Measurements from ENCODE around the gene NIN.

The NIN gene

DNA sequence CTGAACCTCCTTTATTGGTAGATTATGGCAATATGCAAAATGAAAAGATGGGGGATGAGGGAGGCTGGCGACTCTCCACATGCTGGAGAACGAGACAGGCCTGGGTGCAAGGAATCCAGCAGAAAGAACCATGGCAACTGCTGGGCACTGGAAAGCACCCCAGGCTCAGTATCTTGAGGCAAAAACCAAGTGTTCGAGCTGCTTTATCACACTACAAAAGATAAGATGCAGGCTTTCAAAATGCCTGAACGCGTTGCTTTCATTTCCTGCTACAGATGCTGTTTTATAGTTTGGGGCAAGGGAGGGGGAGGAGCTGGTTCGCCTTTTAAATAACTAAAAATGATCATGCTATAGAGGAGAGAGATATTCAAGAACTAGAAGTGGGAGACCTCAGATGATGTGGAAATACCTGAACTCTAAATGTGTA is 38.9 kb downstream of the NIN start:
- TF ChIP-seq OSR1 (CRISPR knock-in tag; IDR thresholded peaks at IDR 0.05) (no peak), RARB (CRISPR knock-in tag; IDR thresholded peaks at IDR 0.05) (no peak), ZNF8 (CRISPR knock-in tag; IDR thresholded peaks at IDR 0.05) (no peak), CREB5 (CRISPR knock-in tag; IDR thresholded peaks at IDR 0.05; ENCODE audit: low read depth) (no peak), SNAI2 (CRISPR knock-in tag; IDR thresholded peaks at IDR 0.05) (no peak), ZFP3 (CRISPR knock-in tag; IDR thresholded peaks at IDR 0.05) (no peak), ESRRG (CRISPR knock-in tag; IDR thresholded peaks at IDR 0.05) (no peak), ZC3H10 (CRISPR knock-in tag; IDR thresholded peaks at IDR 0.05) (no peak), CSDC2 (CRISPR knock-in tag; IDR thresholded peaks at IDR 0.05) (no peak), CSRNP3 (CRISPR knock-in tag; IDR thresholded peaks at IDR 0.05) (no peak), PPARA (CRISPR knock-in tag; IDR thresholded peaks at IDR 0.05; ENCODE audit: borderline replicate concordance) (no peak), ZNF70 (CRISPR knock-in tag; IDR thresholded peaks at IDR 0.05) (no peak), TOX (CRISPR knock-in tag; IDR thresholded peaks at IDR 0.05; ENCODE audit: borderline replicate concordance) (no peak), ZNF565 (CRISPR knock-in tag; conservative IDR thresholded peaks at IDR 0.05; ENCODE audit: low read depth) (no peak), GLIS3 (CRISPR knock-in tag; IDR thresholded peaks at IDR 0.05) (no peak), ISL1 (CRISPR knock-in tag; IDR thresholded peaks at IDR 0.05) (no peak), ARNTL (CRISPR knock-in tag; IDR thresholded peaks at IDR 0.05; ENCODE audit: borderline replicate concordance, low read depth) (no peak), TSHZ2 (CRISPR knock-in tag; IDR thresholded peaks at IDR 0.05) (no peak)
- TF ChIP-seq, protein P1, sequence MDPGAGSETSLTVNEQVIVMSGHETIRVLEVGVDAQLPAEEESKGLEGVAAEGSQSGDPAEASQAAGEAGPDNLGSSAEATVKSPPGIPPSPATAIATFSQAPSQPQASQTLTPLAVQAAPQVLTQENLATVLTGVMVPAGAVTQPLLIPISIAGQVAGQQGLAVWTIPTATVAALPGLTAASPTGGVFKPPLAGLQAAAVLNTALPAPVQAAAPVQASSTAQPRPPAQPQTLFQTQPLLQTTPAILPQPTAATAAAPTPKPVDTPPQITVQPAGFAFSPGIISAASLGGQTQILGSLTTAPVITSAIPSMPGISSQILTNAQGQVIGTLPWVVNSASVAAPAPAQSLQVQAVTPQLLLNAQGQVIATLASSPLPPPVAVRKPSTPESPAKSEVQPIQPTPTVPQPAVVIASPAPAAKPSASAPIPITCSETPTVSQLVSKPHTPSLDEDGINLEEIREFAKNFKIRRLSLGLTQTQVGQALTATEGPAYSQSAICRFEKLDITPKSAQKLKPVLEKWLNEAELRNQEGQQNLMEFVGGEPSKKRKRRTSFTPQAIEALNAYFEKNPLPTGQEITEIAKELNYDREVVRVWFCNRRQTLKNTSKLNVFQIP (CRISPR knock-in tag; IDR thresholded peaks at IDR 0.05; ENCODE audit: borderline replicate concordance, low read depth) = no peak
- TF ChIP-seq, protein P2, sequence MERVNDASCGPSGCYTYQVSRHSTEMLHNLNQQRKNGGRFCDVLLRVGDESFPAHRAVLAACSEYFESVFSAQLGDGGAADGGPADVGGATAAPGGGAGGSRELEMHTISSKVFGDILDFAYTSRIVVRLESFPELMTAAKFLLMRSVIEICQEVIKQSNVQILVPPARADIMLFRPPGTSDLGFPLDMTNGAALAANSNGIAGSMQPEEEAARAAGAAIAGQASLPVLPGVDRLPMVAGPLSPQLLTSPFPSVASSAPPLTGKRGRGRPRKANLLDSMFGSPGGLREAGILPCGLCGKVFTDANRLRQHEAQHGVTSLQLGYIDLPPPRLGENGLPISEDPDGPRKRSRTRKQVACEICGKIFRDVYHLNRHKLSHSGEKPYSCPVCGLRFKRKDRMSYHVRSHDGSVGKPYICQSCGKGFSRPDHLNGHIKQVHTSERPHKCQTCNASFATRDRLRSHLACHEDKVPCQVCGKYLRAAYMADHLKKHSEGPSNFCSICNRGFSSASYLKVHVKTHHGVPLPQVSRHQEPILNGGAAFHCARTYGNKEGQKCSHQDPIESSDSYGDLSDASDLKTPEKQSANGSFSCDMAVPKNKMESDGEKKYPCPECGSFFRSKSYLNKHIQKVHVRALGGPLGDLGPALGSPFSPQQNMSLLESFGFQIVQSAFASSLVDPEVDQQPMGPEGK (CRISPR knock-in tag; IDR thresholded peaks at IDR 0.05; ENCODE audit: borderline replicate concordance) = no peak
- no peak for ATAC-seq

GRCh38 chr14:50791201-50791600 is 39.8 kb downstream of the NIN start:
- no peak for ATAC-seq
- TF ChIP-seq ZNF565 (CRISPR knock-in tag; conservative IDR thresholded peaks at IDR 0.05; ENCODE audit: low read depth) = no peak
- TF ChIP-seq TCF4 (CRISPR knock-in tag; IDR thresholded peaks at IDR 0.05; ENCODE audit: borderline replicate concordance) = no peak
- no peak for TF ChIP-seq PPARA (CRISPR knock-in tag; IDR thresholded peaks at IDR 0.05; ENCODE audit: borderline replicate concordance)
- TF ChIP-seq ZNF8 (CRISPR knock-in tag; IDR thresholded peaks at IDR 0.05) = no peak
- no peak for TF ChIP-seq BACH2 (CRISPR knock-in tag; IDR thresholded peaks at IDR 0.05; ENCODE audit: borderline replicate concordance)
- TF ChIP-seq CREB5 (CRISPR knock-in tag; IDR thresholded peaks at IDR 0.05; ENCODE audit: low read depth) = no peak
- no peak for TF ChIP-seq CSDC2 (CRISPR knock-in tag; IDR thresholded peaks at IDR 0.05)
- TF ChIP-seq, protein P1 (CRISPR knock-in tag; IDR thresholded peaks at IDR 0.05; ENCODE audit: borderline replicate concordance, low read depth) = no peak
- no peak for TF ChIP-seq ZNF70 (CRISPR knock-in tag; IDR thresholded peaks at IDR 0.05)
- TF ChIP-seq CSRNP3 (CRISPR knock-in tag; IDR thresholded peaks at IDR 0.05) = no peak
- no peak for TF ChIP-seq RARB (CRISPR knock-in tag; IDR thresholded peaks at IDR 0.05)
- TF ChIP-seq TSHZ2 (CRISPR knock-in tag; IDR thresholded peaks at IDR 0.05) = no peak
- TF ChIP-seq ZC3H10 (CRISPR knock-in tag; IDR thresholded peaks at IDR 0.05) = no peak
- no peak for TF ChIP-seq ZFP3 (CRISPR knock-in tag; IDR thresholded peaks at IDR 0.05)

All from SK-N-SH treated with all-trans-retinoic acid at 6 μM for 48 hours (cell line).